ENCODE data around the gene GOLGA6L24.
"Not testable (repeated sequence)": the region's sequence is repeated elsewhere in the genome, so short reads cannot be mapped to it uniquely, and the experiment has no call there.

DNA sequence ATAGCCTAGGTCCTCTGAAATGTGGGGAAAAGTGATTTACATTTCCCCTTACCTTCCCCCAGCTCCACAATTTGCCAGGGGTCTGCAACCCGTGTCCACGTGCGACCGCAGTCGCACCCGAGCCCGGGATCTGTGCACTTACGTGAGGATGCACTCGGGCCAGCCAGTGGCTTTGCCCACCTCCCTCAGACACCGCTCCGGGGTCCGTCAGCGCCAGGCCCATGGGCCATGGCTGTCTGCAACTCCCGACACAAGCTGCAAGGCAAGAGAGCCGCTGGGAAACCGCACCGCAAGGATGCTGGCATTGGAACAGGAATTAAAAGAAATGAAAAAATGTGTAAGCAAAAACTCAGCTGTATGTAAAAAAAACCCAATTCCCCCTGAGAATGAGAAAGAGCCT is 7.6 kb upstream of the GOLGA6L24 start:
- TF ChIP-seq, protein P1, sequence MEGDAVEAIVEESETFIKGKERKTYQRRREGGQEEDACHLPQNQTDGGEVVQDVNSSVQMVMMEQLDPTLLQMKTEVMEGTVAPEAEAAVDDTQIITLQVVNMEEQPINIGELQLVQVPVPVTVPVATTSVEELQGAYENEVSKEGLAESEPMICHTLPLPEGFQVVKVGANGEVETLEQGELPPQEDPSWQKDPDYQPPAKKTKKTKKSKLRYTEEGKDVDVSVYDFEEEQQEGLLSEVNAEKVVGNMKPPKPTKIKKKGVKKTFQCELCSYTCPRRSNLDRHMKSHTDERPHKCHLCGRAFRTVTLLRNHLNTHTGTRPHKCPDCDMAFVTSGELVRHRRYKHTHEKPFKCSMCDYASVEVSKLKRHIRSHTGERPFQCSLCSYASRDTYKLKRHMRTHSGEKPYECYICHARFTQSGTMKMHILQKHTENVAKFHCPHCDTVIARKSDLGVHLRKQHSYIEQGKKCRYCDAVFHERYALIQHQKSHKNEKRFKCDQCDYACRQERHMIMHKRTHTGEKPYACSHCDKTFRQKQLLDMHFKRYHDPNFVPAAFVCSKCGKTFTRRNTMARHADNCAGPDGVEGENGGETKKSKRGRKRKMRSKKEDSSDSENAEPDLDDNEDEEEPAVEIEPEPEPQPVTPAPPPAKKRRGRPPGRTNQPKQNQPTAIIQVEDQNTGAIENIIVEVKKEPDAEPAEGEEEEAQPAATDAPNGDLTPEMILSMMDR (conservative IDR thresholded peaks at IDR 0.05 in 1 of 2, IDR thresholded peaks at IDR 0.05 in 1 of 2; ENCODE audit: low read depth in 1 of 2, low read length in 2 of 2) = not testable (repeated sequence)
- not testable (repeated sequence) for TF ChIP-seq EZH2 (IDR thresholded peaks at IDR 0.05; ENCODE audit: low read length, missing control alignments)
